K562 (cell line): ENCODE measurements around the gene EML2. TPM values are rescaled to one million over a fixed set of nuclear protein-coding genes. Genes with fewer than 3 reads are reported as not detected.

ENCODE experiments used
- CBFA2T3 ChIP-seq: fragments of 450-650 bp; IDR thresholded peaks from 2 replicates; pipeline ENCODE4 v1.6.1; 2017
- CCAR2 ChIP-seq: fragments of 200-400 bp; formaldehyde crosslinking; IDR thresholded peaks from 2 replicates; pipeline ENCODE4 v1.6.1; 2017; ENCODE audit warnings: mild to moderate bottlenecking, low read depth, low read length
- E2F5 ChIP-seq: sonication (generic); formaldehyde crosslinking; IDR thresholded peaks from 2 replicates; pipeline ENCODE4 v1.8.0; 2022; ENCODE audit warnings: mild to moderate bottlenecking, missing genetic modification reagents
- EGR1 ChIP-seq: fragments of 450-650 bp; conservative IDR thresholded peaks from 2 replicates; pipeline ENCODE4 v1.6.1; 2017; ENCODE audit warnings: mild to moderate bottlenecking
- EHMT2 ChIP-seq: fragments of 450-650 bp; IDR thresholded peaks from 2 replicates; pipeline ENCODE4 v1.6.1; 2018; ENCODE audit warnings: antibody characterized with exemption
- ETV5 ChIP-seq: sonication (generic); formaldehyde crosslinking; IDR thresholded peaks from 2 replicates; pipeline ENCODE4 v1.4.0; 2020; ENCODE audit warnings: low read depth, mild to moderate bottlenecking, missing genetic modification reagents
- FOXM1 ChIP-seq, 2 experiments: fragments of 450-650 bp in 1 of 2; sonication (generic) in 1 of 2; formaldehyde crosslinking in 1 of 2; IDR thresholded peaks; 2 replicates each; pipeline versions ENCODE4 v1.6.1 to v1.9.0; 2017 to 2022; ENCODE audit warnings: low read depth in 2 of 2, mild to moderate bottlenecking in 2 of 2, missing genetic modification reagents in 1 of 2, moderate library complexity in 1 of 2
- FOXO4 ChIP-seq: fragments of 450-650 bp; formaldehyde crosslinking; IDR thresholded peaks from 2 replicates; pipeline ENCODE4 v1.4.0; 2020; ENCODE audit warnings: mild to moderate bottlenecking, moderate library complexity
- GABPB2 ChIP-seq: fragments of 250-450 bp; sonication (Bioruptor Pico); conservative IDR thresholded peaks from 2 replicates; pipeline ENCODE4 v1.5.1; 2021; ENCODE audit warnings: mild to moderate bottlenecking
- MAFF ChIP-seq: IDR thresholded peaks from 2 replicates; pipeline ENCODE4 v1.6.1; 2012; ENCODE audit warnings: low read length, improper control_type of control experiment
- NBN ChIP-seq: fragments of 450-650 bp; IDR thresholded peaks from 2 replicates; pipeline ENCODE4 v1.6.1; 2016; ENCODE audit warnings: low read depth, mild to moderate bottlenecking
- POLR2AphosphoS5 ChIP-seq: IDR thresholded peaks from 2 replicates; pipeline ENCODE4 v1.6.1; 2011; ENCODE audit warnings: mild to moderate bottlenecking, low read depth, low read length, moderate library complexity; ENCODE audit not compliant: control insufficient read depth, insufficient read depth
- RAD21 ChIP-seq, 2 experiments: fragments of 250-450 bp in 1 of 2; fragments of 450-650 bp in 1 of 2; sonication (Bioruptor Pico) in 1 of 2; formaldehyde crosslinking in 1 of 2; IDR thresholded peaks in 1 of 2; conservative IDR thresholded peaks in 1 of 2; 2 replicates each; pipeline versions ENCODE4 v1.4.0 to v1.8.0; 2020 to 2022; ENCODE audit warnings: mild to moderate bottlenecking in 2 of 2, moderate library complexity in 1 of 2
- RUNX1 ChIP-seq: sonication (generic); IDR thresholded peaks from 2 replicates; pipeline ENCODE4 v1.6.1; 2016; ENCODE audit warnings: antibody characterized with exemption, low read depth
- TEAD1 ChIP-seq, 2 experiments: fragments of 450-650 bp in 1 of 2; sonication (generic) in 1 of 2; formaldehyde crosslinking; IDR thresholded peaks; 2 replicates each; pipeline versions ENCODE4 v1.4.0 to v1.8.0; 2020 to 2022; ENCODE audit warnings: mild to moderate bottlenecking in 2 of 2, missing genetic modification reagents in 1 of 2
- ZBTB33 ChIP-seq: sonication (generic); formaldehyde crosslinking; IDR thresholded peaks from 2 replicates; pipeline ENCODE4 v1.8.1; 2023; ENCODE audit warnings: mild to moderate bottlenecking, missing genetic modification reagents
- ZBTB9 ChIP-seq: fragments of 450-650 bp; formaldehyde crosslinking; IDR thresholded peaks from 2 replicates; pipeline ENCODE4 v1.4.0; 2020; ENCODE audit warnings: mild to moderate bottlenecking, moderate library complexity
- ZKSCAN3 ChIP-seq: fragments of 250-450 bp; sonication (Bioruptor Pico); IDR thresholded peaks from 2 replicates; pipeline ENCODE4 v1.4.0; 2020
- ZNF707 ChIP-seq: fragments of 250-450 bp; sonication (Bioruptor Pico); conservative IDR thresholded peaks from 2 replicates; pipeline ENCODE4 v1.8.0; 2022; ENCODE audit warnings: inconsistent platforms, mild to moderate bottlenecking, moderate library complexity
- ZNF79 ChIP-seq: fragments of 250-450 bp; sonication (Bioruptor Pico); IDR thresholded peaks from 2 replicates; pipeline ENCODE4 v1.4.0; 2020; ENCODE audit warnings: low read depth, mild to moderate bottlenecking, moderate library complexity
- polyA plus RNA-seq, 8 experiments: library from polyadenylated mRNA; depleted of rRNA in 4 of 8; stranded (reverse) in 5 of 8; unstranded in 3 of 8; fragments of >200 nt; fragmentation: Nextera tagmentation in 2 of 8; fragmentation: Illumina TruSeq in 1 of 8; extraction: Ambion mirVana in 2 of 8; extraction: Trizol in 1 of 8; gene quantifications; 2 replicates each; pipeline versions ENCODE4 v1.2.1 to v1.2.3, GENCODE V29; 2011 to 2014; ENCODE audit warnings: inconsistent platforms in 1 of 8, missing spikeins in 1 of 8
- total RNA-seq, 7 experiments: library from RNA; depleted of rRNA in 6 of 7; stranded (reverse); fragments of >200 nt in 6 of 7; fragmentation: Illumina TruSeq in 2 of 7; extraction: Trizol in 2 of 7; gene quantifications; 2 replicates each; pipeline versions ENCODE4 v1.2.1 to v1.2.3, GENCODE V29; 2011 to 2021; ENCODE audit warnings: low replicate concordance in 1 of 7

Gene EML2
- total and polyA plus RNA-seq, 9 of the 15 experiments (the other 6 are each of a cell fraction or from before 2014, with no cell fraction given): 2.6 to 69.6 (median 24.8) TPM

- TF ChIP-seq ZBTB33 (CRISPR knock-in tag) (no peak), NBN (peak; percentile 30), EGR1 (peak; percentile 97), ZKSCAN3 (CRISPR knock-in tag) (no peak), RUNX1 (no peak), ZNF707 (no peak), CBFA2T3 (no peak), FOXO4 (CRISPR knock-in tag) (no peak), ZBTB9 (CRISPR knock-in tag) (no peak), EHMT2 (0 out of 2 replicates have a peak, but pooled peaks have one; percentile 53), GABPB2 (CRISPR knock-in tag) (no peak), CCAR2 (no peak), FOXM1 (IDR thresholded peaks at IDR 0.05; ENCODE audit: low read depth) (0 out of 2 replicates have a peak, but pooled peaks have one; percentile 4), FOXM1 (CRISPR knock-in tag; IDR thresholded peaks at IDR 0.05; ENCODE audit: low read depth) (no peak), ZNF79 (no peak), RAD21 (CRISPR knock-in tag; conservative IDR thresholded peaks at IDR 0.05 in 1 of 2, IDR thresholded peaks at IDR 0.05 in 1 of 2) (no peak), E2F5 (CRISPR knock-in tag) (0 out of 2 replicates have a peak, but pooled peaks have one; percentile 65), TEAD1 (CRISPR knock-in tag; IDR thresholded peaks at IDR 0.05) (no peak), POLR2AphosphoS5 (0 out of 2 replicates have a peak, but pooled peaks have one; percentile 20), ETV5 (CRISPR knock-in tag) (no peak), MAFF (no peak)
Observed at GRCh38 chr19:45668342-45668871, 29.2 kb upstream of the EML2 start (continued).
